DOHH2 (cell line): ENCODE measurements around the gene CREBZF.
"Not testable (repeated sequence)": the region's sequence is repeated elsewhere in the genome, so short reads cannot be mapped to it uniquely, and the experiment has no call there.

Experiments used
- H3F3A ChIP-seq: fragments of 200-600 bp; sonication (generic), shearing (Covaris generic); 2 replicates; pipeline ENCODE4 v1.6.0; 2016; ENCODE audit warnings: antibody characterized with exemption, mild to moderate bottlenecking; ENCODE audit not compliant: control insufficient read depth, insufficient read depth
- H3K27ac ChIP-seq: fragments of 200-600 bp; sonication (generic); 2 replicates; pipeline ENCODE4 v1.5.1; 2014; ENCODE audit warnings: low read depth, mild to moderate bottlenecking, low read length, moderate library complexity
- H3K27me3 ChIP-seq: fragments of 200-600 bp; sonication (generic); 2 replicates; pipeline ENCODE4 v1.6.1; 2014; ENCODE audit warnings: mild to moderate bottlenecking, low read length, mixed read lengths; ENCODE audit not compliant: control insufficient read depth
- H3K36me3 ChIP-seq: fragments of 200-600 bp; sonication (generic); 2 replicates; pipeline ENCODE4 v1.6.1; 2014; ENCODE audit warnings: mild to moderate bottlenecking, low read length, moderate library complexity, mixed read lengths; ENCODE audit not compliant: control insufficient read depth
- H3K4me1 ChIP-seq: fragments of 200-600 bp; sonication (generic); 2 replicates; pipeline ENCODE4 v1.6.1; 2014; ENCODE audit warnings: mild to moderate bottlenecking, low read length, mixed read lengths; ENCODE audit not compliant: control insufficient read depth
- H3K4me2 ChIP-seq: fragments of 200-600 bp; sonication (generic); 2 replicates; pipeline ENCODE4 v1.6.0; 2014; ENCODE audit warnings: mild to moderate bottlenecking, low read length, moderate library complexity
- H3K4me3 ChIP-seq: fragments of 200-600 bp; sonication (generic); 2 replicates; pipeline ENCODE4 v1.5.1; 2014; ENCODE audit warnings: mild to moderate bottlenecking, low read length, mixed read lengths
- H3K79me2 ChIP-seq: fragments of 200-600 bp; sonication (generic); 2 replicates; pipeline ENCODE4 v1.6.1; 2014; ENCODE audit warnings: mild to moderate bottlenecking, low read length, mixed read lengths; ENCODE audit not compliant: control insufficient read depth
- H3K9me2 ChIP-seq: fragments of 200-600 bp; sonication (generic); replicated peaks from 2 replicates; pipeline ENCODE4 v1.6.1; 2014; ENCODE audit warnings: mild to moderate bottlenecking, low read length, mixed read lengths; ENCODE audit not compliant: control insufficient read depth
- H3K9me3 ChIP-seq: fragments of 200-600 bp; sonication (generic); 2 replicates; pipeline ENCODE4 v1.6.1; 2014; ENCODE audit warnings: antibody characterized with exemption, low read length, mixed read lengths; ENCODE audit not compliant: control insufficient read depth, insufficient read depth
- H4K20me1 ChIP-seq: fragments of 200-600 bp; sonication (generic); 2 replicates; pipeline ENCODE4 v1.6.0; 2014; ENCODE audit warnings: low read depth, mild to moderate bottlenecking, antibody characterized with exemption, low read length, moderate library complexity; ENCODE audit not compliant: control insufficient read depth, insufficient read depth
- CTCF ChIP-seq: fragments of 200-600 bp; sonication (generic); IDR thresholded peaks from one replicate; pipeline ENCODE4 v1.5.1; 2014; ENCODE audit warnings: antibody characterized with exemption, mild to moderate bottlenecking, low read depth, low read length; ENCODE audit not compliant: poor library complexity, severe bottlenecking
- EZH2phosphoT487 ChIP-seq: fragments of 200-600 bp; sonication (generic); IDR thresholded peaks from 2 replicates; pipeline ENCODE4 v1.6.1; 2017; ENCODE audit warnings: borderline replicate concordance, mild to moderate bottlenecking, antibody characterized with exemption, low read length, moderate library complexity, mixed read lengths

CREBZF gene

GRCh38 chr11:85658180-85658579 lies 6.7 kb downstream of the CREBZF start:
- Histone ChIP-seq H3K9me3 (no peaks in the 10 kb centered on the region), H3K79me2 (peaks cover 85% of the 10 kb centered on the region), H3K27ac (no peak overlapping the region), H4K20me1 (peaks cover 50% of the 10 kb centered on the region), H3K4me2 (no peak overlapping the region), H3K36me3 (peaks cover 93% of the 10 kb centered on the region), H3K9me2 (no peaks in the 10 kb centered on the region), H3F3A (peaks cover 51% of the 10 kb centered on the region), H3K4me1 (peaks cover 36% of the 10 kb centered on the region), H3K27me3 (no peaks in the 10 kb centered on the region), H3K4me3 (no peak overlapping the region)
- no peak for TF ChIP-seq EZH2phosphoT487
- no peak for TF ChIP-seq CTCF

- no peaks in the 10 kb centered on the region for H3K9me2 ChIP-seq
- H4K20me1 ChIP-seq, result peaks cover 42% of the 10 kb centered on the region; the same call in 1 of the 2 replicates
- H3K4me3 ChIP-seq, result no peak overlapping the region
- H3K9me3 ChIP-seq, result no peaks in the 10 kb centered on the region
- H3F3A ChIP-seq, result peaks cover 59% of the 10 kb centered on the region
- H3K4me2 ChIP-seq, result no peak overlapping the region
- H3K79me2 ChIP-seq, result peaks cover 71% of the 10 kb centered on the region
- H3K27me3 ChIP-seq, result no peaks in the 10 kb centered on the region
- TF ChIP-seq EZH2phosphoT487 (no peak), CTCF (no peak)
- H3K4me1 ChIP-seq, result peaks cover 30% of the 10 kb centered on the region
- peaks cover 83% of the 10 kb centered on the region for H3K36me3 ChIP-seq
- no peak overlapping the region for H3K27ac ChIP-seq
Measured at GRCh38 chr11:85656777-85657176, 8.2 kb downstream of the CREBZF start.

GRCh38 chr11:85654343-85654742 lies 10.6 kb downstream of the CREBZF start:
- H3K36me3 ChIP-seq, result peaks cover 71% of the 10 kb centered on the region
- H4K20me1 ChIP-seq, result peaks cover 27% of the 10 kb centered on the region
- peaks cover 60% of the 10 kb centered on the region for H3K79me2 ChIP-seq

GRCh38 chr11:85652786-85653447 lies 12.0 kb downstream of the CREBZF start:
- Histone ChIP-seq H3K4me3 (no peak overlapping the region), H3K4me1 (peaks cover 15% of the 10 kb centered on the region), H3K27ac (no peak overlapping the region), H3F3A (peaks cover 50% of the 10 kb centered on the region), H3K9me2 (no peaks in the 10 kb centered on the region), H3K4me2 (no peak overlapping the region), H3K9me3 (no peaks in the 10 kb centered on the region), H4K20me1 (peaks cover 15% of the 10 kb centered on the region), H3K79me2 (peaks cover 61% of the 10 kb centered on the region), H3K27me3 (no peaks in the 10 kb centered on the region), H3K36me3 (peaks cover 57% of the 10 kb centered on the region)
- TF ChIP-seq EZH2phosphoT487 (no peak), CTCF (no peak)

More at GRCh38 chr11:85654343-85654742, 10.6 kb downstream of the CREBZF start:
- H3F3A ChIP-seq, result peaks cover 61% of the 10 kb centered on the region
- not testable (repeated sequence) for H3K9me2 ChIP-seq, H3K9me3 ChIP-seq, H3K27me3 ChIP-seq, H3K4me3 ChIP-seq, H3K4me2 ChIP-seq, H3K27ac ChIP-seq
- H3K4me1 ChIP-seq, result peaks cover 12% of the 10 kb centered on the region
